ENCODE results near the gene RBM47. TPM values are rescaled to one million over a fixed set of nuclear protein-coding genes. Genes with fewer than 3 reads are reported as not detected.
"Not testable (repeated sequence)": the region's sequence is repeated elsewhere in the genome, so short reads cannot be mapped to it uniquely, and the experiment has no call there.

The RBM47 gene
- 0.87 TPM for polyA plus RNA-seq (2013, experiment 1 of 2; ENCODE audit: insufficient read length)
- polyA plus RNA-seq (2013, experiment 2 of 2; ENCODE audit: insufficient read length): 0.72 TPM

DNA sequence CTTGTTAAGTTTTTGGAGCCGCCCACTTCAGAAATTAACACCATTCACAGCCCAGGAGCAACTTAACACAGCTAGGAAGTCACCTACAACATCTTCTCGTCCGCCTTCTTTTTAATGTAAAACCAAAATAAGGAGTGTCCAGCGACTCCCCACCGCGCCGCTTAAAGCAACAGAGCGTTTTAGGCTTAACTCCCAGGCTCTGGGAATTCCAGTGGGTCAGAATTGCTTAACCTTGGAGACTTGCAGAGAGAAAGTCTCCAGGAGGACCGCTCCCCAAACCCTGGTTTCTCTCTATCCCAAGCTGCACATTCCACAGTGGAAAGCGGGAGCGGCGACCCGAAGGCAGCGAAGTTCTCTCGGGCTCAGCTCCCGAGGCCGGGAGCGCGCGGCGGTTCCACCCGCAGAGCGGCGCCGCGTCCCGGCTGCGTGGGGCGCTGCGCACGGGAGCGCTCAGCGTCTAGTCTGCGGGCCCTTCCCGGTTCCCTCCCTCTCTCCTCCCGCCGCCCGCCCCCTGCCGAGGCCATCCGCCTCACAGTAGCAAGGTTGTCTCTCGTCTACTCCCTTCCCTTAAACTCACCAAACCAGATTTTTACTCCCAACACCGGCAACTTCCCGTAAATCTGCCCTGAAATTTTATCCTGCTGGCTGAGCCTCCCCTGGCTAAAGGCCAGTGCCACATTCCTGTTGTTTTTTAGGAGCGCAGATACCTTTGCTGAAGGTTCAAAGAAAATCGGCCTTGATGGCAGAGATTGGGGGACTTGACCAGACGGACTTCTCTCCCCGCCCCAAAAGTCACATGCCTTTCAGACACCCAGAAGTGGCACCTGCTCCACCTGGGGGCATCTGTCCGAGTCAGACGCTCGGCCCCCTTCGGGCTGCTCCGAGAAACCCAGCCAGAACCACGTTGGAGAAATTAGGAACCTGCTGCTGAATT is at the start of gene RBM47:
TSS of gene RBM47 (minus strand) at position 464 of the 934 bp plus-strand sequence. CDS start 190,971 bp downstream, outside the sequence.
- peak; percentile 44 for DNase-seq

DNA sequence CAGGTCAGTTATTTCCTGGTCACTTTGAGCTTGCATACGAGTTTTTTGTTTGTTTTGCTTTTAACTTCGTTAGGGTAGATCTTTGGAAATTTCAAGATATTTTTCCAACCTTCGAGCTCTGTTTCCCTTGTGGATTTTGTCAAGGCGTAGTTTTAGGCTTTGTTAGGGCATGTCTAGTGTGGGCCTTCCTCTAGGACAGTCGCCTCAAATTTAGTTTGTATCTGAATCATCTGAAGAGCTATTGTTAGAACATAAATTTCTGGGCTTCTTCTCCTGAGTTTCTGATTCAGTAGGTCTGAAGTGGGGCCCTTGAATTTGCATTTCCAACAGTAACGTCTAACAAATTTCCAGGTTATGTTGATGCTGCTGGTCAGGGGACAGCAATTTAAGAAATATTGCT is 48.8 kb upstream of the RBM47 start:
- no peak for DNase-seq

DNA sequence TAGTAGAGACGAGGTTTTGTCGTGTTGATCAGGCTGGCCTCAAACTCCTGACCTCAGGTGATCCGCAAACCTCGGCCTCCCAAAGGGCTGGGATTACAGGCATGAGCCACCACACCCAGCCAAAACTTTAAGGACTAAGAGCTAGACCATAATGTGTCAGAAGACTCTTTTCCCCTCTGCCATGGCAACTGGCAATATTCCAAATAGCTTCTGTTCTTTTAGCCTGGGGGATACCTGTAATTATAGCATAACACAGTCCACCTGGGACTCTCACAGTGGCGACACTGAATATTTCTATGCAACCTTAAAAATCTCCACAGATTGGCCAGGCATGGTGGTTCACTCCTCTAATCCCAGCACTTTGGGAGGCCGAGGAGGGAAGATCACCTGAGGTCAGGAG is 45.5 kb upstream of the RBM47 start:
- DNase-seq: no peak

DNA sequence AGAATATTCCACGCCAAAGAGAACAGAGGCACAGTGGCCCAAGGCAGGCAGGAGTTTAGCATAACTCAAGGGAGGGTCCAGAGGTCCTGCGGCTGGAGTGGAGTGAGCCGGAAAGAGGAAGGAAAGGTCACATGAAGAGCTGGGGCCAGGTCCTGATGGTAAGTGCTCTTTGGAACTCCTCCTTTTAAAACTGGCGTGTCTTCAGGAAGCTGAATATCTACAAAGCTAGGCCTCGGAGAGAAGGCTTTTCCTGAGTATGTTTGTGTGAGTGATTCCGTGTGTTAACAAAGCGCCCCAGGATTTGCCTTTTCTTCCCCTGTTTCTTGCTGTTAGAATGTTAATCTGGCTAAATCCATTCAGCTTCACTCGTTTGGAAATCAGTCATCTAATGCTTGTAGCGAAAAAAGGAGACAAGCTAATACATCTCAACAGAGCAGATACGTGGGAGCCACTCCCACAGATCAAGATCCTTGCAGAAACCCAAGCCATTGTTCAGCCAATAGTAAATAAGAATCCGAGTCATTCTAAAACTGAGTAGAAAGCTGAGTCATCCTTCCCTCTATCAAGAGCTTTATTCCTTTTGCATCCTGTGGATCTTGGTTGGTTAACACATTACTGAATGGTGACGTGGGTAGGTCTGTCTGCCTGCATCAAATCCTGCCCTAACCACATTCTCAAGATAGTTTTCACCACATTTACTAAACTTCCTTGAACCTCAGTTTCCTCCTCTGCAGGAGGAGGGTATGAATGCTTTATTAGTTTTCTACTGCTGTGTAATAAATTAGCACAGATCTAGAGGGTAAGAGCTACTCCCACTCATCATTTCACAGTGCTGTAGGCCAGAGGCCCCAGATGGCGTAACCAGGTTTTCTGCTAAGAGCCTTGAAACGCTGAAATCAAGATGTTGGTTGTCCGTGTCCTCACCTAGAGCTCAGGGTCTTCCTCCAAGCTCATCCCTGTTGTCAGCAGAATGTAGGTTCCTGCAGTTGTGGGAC is 43.2 kb upstream of the RBM47 start:
- peak; percentile 99 for DNase-seq

DNA sequence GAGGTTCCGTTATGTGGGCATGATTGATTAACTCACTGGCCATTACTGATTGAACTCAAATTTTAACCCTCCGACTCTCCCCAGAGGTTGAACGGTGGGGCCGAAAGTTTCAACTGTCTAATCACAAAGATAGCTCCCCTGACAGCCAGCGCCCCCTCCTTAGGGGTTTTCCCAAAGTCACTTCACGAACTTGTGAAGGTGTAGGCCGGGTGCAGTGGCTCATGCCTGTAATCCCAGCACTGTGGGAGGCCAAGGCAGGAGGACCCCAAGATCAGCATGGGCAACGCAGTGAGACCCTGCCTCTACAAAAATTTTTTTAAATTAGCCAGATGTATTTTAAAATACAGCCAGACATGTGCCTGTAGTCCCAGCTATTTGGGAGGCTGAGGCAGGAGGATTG is 39.8 kb upstream of the RBM47 start:
- no peak for DNase-seq

DNA sequence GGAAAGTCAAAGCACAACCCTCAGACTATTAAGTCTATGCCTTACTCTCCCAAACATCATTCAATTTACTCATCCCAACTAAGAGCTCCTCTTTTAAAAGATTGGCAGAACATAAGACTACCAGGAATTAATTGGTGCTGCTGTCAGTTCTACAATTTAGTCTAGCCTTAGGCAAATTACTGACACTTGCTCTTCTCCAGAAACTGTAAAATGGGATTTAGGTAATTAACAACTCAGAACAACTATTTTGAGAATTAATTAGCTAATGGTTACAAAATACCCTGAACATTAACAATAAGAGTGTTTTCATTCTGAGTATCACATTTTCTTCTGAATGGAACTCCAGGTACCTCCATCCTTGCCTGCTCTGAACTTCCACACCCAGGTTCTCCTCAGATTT is 36.2 kb upstream of the RBM47 start:
- no peak for DNase-seq

DNA sequence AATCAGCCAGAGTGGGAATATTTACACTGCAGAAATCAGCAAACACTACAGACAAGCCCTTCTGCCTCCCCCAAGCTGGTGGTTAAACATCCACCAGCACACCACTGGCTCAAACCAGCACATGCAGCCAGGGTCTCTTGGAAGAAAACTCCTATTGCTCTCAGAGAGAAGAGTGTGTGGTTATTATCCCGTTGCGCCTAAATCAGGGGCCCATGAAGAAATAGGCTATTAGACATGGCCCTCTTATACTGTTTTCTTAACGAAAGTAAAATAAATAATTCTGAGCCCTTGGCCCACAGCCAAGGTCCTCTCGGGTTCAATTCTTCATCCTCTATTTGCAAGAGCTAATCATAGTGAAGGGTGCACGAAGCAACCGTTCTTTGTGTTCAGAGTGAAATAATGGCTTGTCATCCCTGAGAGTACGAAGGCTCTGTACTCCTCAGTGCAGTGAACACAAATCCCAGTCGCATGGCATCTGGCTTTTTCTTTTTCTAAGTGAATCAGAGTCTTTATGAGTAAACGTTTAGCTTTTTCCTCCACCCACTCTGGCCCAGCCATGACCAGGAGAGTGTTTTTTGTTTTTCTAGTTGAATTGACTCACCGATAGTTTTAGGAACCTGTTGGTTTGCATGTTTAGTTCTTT is 33.4 kb upstream of the RBM47 start:
- peak; percentile 68 for DNase-seq

DNA sequence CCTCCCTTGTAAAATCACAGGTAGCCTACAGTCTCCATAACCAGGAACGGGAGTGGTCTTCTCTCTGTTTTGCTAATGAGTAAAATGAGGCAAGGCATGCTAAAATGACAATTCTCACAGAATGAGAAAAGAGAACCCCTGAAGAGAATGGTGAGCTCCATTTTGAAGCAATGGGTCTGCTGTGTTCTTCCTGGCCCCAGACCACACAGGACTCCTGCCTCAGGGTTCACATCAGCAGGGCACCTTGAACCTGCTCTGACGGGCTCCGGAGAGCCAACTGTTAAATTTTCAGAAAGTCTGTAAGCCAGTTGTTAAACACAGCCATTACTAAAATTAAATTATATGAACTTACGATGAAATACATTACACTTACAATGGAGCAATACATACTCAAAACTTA is 32.1 kb upstream of the RBM47 start:
- DNase-seq: no peak

DNA sequence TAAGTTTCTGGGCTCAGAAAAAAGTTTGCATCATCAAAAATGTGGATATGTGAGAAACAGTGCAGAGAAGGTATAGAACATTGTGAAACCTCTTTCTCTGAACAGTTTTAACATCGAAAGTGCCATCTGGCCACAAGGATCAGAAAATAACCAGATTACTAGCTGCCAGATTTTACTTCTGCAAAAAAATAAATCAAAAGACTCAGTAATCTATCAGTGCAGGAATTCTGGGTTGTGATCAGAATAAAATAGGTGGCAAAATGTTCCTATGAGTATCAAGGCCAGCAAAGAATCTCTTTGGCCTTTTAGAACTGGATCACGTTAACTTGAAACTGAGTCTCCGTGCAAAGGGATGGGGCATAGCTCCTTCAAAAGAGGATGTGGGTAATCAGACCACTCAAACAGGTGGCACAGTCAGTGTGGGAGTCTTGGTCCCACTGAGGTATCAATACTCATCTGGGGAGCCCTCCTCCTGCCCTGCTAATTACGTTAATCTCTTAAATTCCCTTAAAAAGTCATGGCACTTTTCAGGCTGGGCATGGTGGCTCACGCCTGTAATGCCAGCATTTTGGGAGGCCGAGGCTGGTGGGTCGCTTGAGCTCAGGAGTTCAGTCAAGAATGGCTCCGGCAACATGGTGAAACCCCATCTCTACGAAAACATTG is 26.7 kb upstream of the RBM47 start:
- no peak for DNase-seq

DNA sequence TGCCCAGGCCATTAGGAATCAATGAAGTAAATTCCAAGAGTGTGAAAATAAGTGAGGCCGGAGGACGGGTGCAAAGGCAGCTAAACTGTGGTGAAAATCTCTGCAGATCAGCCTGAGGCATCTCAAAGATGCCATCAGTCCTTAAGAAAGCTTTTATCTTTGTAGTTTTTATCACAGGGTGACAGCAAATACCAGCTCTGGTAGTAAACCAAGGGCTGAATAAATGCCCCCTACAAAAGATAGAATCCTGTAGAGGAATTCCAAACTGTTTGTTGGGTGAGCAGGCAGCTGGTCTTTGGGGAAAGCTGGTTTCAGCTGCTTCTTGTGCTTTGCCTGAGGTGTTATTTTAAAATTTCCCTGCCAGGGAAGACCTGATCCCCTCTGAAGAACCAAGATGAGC is 21.6 kb upstream of the RBM47 start:
- DNase-seq: no peak

DNA sequence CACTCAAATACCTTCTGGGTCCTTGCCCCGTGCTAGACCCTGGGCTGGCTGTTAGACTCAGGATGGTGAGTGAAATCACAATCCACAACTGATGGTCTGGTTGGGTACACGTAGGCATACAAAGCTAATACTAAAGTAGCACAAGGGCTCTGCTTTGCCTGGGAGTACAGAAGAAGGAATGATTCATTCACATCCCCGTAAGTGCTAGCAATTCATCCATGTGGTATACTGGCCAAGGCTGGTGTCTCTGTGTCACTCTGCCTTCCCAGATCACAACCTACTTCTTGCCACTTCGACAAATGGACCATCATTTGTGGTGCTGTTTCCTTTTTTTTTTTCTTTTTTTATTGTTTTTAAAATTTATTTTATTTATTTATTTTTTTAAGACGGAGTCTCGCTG is 19.7 kb upstream of the RBM47 start:
- DNase-seq: no peak

DNA sequence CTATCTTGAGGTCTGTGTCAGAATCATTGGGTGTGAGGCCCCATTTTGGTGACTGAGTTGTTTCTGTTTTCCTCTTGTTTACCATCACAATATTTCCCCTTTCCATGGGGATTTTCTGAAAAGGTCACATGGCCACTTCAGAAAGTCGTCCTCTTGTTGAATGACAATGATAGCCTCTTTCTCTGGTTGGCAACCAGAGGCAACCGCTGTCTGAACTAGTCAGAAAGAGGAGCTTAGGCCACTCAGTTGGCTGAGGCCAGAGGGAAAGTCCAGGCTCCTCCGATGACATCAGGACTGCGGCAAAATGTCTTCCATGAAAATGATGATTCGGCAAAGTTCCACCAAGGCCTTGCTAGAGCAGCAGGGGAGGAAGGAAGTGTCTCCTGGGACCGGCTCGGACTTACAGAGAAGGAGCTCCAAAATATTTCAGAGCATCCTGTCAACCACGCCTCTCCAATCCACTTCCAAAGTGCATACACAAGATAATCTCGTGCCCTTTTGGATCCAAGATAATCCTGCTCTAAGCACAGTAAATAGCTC is 19.1 kb upstream of the RBM47 start:
- DNase-seq: no peak

DNA sequence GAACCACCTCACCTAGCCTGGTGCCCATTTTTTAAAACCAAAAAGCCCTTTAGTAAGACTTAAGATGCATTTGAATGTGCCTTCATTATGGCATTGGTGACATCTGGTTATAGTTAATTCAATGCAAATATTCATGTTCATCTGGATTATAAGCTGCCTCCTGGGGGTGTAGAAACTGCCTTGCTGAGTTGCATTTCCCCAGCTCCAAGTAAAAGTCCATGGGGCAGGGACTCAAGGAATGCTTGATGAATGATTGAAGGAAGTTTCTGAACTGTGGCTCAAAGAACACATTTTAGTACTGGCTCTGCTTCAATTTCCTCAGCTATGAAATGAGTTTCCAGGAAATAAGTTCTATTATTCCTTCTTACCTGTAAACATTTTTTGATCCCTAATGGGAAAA is 18.5 kb upstream of the RBM47 start:
- peak; percentile 58 for DNase-seq

DNA sequence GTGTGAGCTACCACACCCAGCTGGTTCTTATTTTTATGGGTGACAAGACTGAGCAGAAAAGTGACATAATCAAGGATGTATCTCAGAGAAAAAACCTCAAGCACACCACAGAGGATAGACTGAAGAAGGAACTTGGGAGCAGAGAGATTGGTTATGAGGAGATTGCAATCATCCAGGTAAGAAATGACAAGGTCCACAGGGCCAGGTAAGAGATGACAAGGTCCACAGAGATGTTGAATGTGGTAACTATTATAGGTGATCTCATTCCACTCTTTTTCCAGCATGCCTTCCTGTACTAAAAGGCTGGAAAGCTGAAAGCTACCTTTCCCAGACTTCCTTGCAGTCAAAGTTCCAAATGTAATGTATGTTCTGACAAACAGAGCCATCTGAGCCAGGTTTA is 15.9 kb upstream of the RBM47 start:
- no peak for DNase-seq

DNA sequence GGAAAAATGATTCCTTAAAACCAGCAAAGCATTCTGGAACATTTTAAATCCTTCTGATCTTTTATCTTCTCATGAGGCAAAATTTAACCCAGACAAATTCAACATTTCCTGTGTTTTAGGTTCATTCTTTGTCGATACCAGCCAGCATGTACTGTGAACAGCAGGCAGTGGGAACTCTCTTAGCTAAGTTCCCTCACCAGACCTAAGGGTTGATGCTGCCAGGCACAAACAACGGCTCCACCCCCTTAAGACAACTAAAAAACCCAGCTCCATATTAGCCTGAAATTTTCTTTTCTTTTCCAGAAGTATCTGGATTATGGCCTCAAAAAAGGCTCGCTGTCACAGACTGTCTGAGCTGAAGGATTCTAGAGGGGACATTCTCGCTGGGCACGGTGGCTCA is 2.4 kb upstream of the RBM47 start:
- DNase-seq: no peak

DNA sequence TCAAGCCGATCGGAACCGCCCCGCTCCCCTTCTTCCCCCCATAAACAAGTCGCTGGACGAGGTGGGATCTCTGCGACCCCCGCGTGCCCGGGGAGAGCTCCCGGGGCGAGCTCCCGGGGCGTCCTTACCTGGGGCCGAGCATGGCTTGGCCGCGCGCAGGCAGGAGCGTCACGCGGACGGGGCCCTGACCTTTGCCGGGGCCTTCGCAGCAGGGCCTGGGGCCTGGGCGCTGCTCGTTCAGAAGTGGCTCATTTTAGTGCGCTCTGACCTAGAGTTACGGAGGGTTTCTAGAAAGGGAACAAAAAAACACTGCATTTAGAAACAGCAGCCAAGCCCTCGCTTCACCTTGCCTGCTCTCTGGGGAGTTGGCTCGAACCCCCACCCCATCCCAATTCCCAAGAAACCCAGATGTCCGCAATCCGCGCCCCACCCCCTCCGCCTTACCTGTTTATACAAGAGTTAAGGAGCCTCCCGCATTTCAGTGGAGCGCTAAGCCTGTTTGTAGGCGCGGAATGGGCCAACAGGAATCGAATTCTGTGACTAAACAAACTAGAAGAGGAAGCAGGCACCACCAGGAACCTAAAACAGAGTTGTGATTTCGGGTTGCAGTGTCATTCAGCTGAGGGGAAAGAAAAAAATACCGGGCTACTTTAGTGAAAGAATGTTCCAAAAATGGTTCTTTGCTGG is 814 bp upstream of the RBM47 start:
- no peak for DNase-seq

DNA sequence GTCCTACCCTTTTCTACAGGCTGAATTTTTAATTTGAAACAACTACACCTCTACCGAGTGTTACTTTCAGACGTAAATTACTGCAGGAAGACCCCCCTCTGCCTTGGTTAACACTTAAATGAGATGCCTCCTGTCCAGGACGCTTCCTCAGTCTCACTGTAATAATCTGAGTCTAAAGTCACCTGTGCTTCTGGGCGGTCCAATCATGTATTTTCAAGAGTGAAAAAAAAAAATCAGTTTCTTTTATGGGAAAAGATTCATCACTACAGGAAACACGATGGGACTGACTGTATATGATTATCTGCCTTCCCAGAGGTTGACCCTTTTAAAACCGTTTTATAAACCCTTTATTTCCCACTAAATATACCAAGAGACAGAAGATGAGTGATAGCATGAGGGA is 776 bp downstream of the RBM47 start:
- DNase-seq: no peak

DNA sequence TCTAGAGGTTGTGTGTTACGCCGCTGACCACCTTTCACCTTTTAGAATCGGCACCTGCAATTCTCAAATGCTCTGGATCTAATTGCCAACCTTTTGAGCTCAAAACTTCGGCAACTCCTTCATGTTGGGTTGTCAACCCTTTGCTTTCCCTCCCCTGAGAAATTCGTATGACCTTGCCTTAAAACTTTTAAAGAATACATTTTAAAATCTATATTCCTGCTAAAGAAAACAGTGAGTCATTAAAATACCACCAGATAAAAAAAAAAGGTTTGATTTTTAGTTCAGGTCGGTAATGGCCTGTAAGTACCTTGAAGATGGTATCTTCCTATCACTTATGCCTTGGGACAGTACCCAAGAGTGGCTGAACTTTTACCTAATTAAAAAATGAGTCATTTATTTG is 1.3 kb downstream of the RBM47 start:
- DNase-seq: not testable (repeated sequence)

DNA sequence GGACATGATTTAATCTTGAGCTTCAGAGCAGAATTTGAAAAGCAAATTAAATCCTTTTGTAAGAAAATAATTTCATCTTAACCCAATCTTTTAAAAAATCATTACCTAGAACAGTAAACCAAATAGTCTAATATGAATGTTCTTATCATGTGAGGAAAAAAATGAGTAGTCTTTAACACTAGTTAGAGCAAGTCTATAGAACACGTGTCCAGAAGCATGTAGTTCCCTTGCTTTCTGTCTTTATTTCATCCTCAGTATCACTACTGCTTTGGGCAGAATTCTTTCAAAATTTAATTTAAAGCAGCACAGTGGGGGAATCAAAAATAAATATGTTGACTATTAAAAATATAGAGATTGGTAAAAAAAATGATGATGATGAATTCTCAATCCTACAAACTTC is 2.1 kb downstream of the RBM47 start:
- no peak for DNase-seq

DNA sequence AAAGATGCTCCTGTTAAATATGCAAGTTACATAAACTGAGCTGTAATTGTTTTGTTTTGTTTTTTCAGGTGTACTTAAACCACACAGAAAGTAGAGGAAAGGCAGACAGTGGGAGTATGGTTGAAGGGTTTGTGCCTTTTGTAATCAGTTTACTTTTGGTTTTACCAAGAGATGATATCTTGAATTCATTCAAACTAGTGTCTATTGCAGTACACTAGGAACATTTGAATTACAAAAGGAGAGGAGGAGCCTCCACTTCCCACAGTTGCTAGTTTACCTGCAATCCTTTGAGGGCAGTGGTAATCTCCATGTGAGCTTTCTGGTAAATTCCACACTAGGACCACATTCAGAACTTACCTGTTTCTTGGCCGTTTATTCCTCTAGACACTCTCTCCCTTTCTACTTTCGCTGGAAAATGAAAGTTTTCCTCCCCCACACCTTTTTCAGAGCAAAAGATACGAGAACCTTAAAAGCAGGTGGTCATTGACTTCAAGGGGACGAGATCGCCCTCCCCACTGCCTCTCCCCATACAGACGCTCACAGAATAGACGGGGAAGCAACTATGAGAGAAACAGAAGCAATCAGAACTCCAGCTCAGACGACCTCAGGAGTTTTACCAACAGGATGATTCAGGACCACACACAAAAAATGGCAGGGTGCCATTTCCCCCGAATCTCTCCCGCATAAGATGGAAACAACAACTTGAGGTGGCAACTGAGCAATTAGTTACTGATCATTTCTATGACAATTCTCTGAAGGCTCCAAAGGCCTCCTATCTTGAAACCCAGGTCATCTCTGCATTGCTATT is 3.3 kb downstream of the RBM47 start:
- DNase-seq: peak; percentile 47

All from fibroblast of skin of abdomen (primary cell).